CD4-positive, alpha-beta T cell treated with Interleukin-21 for 1 hour (primary cell): ENCODE results near the gene HGS.

Source experiments
- DNase-seq: peaks from one replicate; pipeline ENCODE4 v3.0.0-alpha.2; 2020

HGS gene

GRCh38 chr17:81706757-81707624, 23.2 kb downstream of the HGS start:
- no peak for DNase-seq

GRCh38 chr17:81707725-81708646, 24.2 kb downstream of the HGS start:
- DNase-seq: no peak

- DNase-seq: no peak
Observed at GRCh38 chr17:81708739-81709185, 25.0 kb downstream of the HGS start.

- DNase-seq: no peak
Observed at GRCh38 chr17:81710514-81711308, 26.9 kb downstream of the HGS start.

DNA sequence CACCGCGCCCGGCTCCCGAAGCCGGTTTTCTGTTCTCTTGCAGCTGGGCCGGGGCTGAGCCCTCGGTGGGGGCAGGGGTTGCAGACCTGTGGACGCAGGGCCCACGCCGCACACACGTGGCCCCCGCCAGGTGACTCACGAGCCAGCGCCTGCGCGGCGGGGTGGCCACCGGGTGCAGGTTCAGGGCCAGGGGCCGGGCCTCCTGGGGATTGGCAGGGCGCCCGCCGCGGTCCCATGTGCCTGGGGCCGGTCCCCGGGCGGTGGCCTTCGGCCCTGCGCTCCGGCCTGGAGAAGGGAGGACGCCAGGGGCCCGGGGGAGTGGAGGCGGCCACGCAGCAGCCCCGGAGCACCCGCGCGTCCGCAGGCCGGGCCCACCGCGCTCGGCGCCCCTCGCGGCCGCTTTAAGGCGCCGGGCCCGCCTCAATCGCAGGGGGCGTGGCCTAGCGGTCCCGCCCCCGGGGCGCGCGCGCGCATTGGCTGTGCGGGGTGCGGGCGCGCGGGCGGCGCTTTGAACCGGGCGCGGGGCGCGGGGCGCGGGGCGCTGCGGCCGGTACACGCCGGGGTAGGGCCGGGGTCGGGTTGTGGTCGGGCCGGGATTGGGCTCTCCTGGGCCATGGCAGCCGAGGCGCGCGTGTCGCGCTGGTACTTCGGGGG, 28.1 kb downstream of the HGS start, which contains the start of gene SLC25A10:
Gene SLC25A10 (plus strand): TSS at position 471 of the 654 bp plus-strand sequence. CDS start 143 bp downstream, at position 614.
- DNase-seq: peak; percentile 77

GRCh38 chr17:81712468-81713003, 28.7 kb downstream of the HGS start:
- DNase-seq: no peak

DNA sequence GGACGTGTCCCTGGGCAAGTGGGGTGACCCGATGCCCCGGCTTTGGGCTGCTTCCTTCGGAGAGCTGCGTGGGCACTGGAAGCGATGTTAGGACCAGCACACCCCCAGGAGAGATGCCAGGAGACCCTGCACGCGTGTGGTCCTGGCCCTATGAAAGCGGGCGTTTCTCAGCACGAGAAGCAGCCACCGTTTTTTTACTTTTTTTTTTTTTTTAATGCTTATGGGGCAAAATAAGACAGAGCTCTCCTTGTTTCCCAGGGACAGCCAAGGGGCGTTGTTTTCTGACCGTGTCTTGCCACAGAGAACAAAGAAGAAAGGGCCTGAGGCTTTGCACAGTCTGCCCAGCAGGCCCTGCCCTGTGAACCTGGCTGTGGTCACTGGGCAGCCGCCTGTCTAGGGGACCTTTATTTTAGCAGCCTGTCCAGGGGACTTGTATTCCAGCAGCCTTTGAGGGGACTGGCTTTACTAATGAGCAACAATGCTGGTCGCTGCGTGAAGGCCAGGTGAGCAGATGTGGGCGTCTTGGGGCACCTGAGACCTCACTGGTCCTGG, 29.3 kb downstream of the HGS start:
- DNase-seq: no peak

DNA sequence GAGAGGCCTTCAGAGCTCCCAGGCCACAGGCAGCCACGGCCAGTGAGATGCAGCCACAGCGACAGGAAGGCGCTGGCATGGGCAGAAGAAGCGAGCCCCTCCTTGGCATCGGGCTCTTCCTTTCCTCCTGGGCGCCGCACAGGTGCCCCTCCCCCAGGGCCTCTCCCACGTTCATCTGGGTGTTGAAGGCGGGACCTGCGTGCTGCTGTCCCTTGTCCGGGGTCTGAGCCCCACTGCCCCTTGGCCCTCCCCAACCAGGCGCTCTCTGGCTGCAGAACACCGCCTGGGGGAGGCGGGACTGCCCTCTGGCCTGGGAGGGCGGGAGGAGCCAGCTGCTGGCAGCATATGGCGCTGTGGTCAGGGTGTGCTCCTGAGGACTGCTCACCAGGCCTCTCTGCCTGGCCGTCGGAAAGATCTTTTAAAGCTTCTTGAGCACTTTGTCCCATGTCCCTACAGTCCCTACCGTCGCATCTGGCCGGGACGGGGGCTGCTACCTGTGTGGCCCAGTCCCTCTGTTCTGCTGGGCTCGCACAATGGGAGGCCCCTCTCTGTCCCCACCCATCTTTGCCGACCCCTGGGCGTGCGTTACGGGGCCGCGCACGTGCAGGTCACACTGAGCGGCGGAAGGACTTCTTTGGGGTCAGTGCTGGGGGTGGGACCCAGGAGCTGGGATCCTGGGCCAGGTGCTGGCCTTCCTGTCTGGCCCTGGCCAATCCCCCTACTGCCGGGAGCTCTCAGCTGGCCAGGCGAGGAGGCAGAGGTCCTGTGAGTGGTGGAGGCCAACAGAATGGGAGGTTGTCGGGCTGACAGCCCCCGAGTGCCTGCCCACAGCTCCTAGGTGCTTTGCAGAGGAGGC, 30.0 kb downstream of the HGS start:
- DNase-seq: no peak

- no peak for DNase-seq
Observed at GRCh38 chr17:81714412-81715106, 30.7 kb downstream of the HGS start.

DNA sequence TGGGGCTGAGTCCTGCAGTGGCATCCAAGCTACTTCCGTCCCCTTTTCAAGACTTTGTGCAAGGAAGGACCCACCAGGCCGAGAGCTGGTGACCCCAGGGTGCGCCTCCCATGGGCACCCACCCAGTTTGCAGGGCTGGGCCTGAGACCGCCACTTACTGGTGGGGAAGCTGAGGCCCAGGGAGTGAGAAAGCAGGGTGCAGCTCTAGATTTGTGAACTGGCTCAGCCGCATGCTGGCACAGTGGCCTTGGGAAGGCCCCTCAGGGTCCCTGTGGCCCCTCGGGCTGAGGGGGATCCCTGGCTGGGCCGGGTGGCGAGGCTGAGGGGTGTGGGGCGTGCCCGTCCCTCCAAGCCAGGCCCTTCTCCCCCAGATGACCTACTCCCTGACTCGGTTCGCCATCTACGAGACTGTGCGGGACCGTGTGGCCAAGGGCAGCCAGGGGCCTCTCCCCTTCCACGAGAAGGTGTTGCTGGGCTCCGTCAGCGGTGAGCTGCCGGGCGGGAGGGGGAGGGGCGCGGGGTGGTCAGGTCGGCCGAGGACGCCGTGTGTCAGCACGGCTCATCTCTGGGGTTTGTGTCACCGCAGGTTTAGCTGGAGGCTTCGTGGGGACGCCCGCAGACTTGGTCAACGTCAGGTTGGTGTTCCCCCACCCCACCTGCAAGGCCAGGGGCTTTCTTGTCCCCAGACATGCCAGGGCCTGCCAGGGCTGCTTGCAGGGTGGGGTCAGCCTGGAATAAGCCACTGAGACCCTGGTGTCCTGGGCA, 31.5 kb downstream of the HGS start:
- DNase-seq: no peak

DNA sequence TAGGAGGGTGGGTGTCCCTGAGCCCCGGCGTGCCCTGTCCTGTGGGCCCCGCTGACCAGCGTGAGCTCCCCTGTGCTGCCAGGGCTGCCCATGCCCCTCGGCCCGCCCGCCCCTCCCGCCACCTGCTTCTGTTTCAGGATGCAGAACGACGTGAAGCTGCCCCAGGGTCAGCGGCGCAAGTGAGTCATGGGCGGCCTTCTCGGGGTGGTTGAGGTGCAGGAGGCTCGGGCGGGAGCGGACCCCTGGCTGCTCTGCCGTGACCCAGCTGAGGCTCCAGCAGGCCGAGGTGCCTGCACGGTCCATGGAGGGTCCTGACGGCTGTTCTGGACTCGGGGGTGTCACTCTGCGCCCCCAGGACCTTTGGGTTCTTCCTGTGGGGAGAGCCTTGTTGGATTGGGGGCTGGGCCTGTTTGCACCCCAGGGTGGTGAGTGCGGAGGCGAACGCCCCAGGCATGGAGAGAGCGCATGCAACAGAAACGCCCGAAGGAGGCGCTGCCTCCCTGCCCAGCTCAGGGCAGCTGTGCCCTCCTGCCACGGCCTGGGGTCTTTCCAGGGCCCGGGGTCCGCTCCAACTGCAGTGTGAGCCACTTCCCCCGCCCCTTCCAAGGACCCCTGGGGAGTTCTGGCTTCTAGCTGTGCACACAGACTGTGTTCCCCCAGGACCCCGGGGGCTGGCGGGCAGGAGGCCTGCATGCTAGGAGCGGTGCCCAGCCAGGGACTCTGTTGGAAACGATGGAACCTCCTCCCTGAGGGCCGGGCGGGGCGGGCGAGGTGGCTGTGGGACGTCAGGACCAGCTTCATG, 32.3 kb downstream of the HGS start:
- no peak for DNase-seq

DNA sequence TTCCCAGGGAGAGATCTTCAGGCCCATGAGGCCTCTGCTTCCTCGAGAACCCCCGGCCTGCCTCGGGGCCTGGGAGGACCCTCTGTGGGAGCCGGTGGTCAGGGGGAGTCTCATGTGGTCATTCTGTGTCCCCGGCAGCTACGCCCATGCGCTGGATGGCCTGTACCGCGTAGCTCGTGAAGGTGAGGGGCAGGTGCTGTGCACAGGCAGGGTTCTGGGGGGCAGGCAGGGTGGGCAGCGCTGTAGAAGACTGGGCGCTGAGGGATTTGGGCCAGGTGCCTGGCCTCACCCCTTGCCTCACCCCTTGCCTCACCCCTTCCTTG, 32.8 kb downstream of the HGS start:
- no peak for DNase-seq

- no peak for DNase-seq
Observed at GRCh38 chr17:81717049-81717765, 33.4 kb downstream of the HGS start.

- DNase-seq: no peak
Observed at GRCh38 chr17:81717766-81718089, 33.9 kb downstream of the HGS start.

DNA sequence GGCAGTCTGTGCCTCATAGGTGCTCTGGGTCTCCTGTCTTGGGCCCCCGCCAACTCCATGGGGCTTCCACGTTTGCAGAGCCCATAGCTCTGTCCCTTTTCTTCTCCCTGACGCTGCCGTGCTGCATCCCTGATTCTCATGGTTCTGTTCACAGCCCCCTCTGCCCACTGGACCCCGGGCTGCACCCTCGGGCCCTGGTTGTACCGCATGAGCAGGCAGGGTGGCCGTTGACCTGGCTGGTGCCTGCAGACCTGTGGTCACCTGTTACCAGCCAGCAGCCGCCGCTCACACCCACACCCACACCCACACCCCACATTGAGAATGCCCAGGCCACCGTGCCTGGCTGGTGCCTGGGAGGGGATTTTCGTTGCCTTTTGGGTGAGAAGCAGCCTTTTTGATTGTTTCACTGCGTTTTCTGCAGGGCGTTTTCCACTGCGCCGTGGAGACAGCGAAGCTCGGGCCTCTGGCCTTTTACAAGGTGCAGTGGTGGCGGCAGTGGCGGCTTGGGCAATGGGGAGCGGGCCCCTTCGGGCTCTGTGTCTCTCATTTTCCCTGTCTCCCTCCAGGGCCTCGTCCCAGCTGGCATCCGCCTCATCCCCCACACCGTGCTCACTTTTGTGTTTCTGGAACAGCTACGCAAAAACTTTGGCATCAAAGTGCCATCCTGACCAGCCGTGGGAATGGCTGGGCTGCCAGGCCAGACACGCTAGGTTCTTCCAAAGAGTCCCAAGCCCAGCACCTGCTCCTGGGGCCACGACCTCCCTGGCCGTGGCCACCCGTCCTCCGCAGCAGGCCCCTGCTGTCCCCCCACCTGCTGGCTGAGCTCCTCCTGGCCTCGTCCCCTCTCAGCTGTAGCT, 35.8 kb downstream of the HGS start:
- DNase-seq: no peak

DNA sequence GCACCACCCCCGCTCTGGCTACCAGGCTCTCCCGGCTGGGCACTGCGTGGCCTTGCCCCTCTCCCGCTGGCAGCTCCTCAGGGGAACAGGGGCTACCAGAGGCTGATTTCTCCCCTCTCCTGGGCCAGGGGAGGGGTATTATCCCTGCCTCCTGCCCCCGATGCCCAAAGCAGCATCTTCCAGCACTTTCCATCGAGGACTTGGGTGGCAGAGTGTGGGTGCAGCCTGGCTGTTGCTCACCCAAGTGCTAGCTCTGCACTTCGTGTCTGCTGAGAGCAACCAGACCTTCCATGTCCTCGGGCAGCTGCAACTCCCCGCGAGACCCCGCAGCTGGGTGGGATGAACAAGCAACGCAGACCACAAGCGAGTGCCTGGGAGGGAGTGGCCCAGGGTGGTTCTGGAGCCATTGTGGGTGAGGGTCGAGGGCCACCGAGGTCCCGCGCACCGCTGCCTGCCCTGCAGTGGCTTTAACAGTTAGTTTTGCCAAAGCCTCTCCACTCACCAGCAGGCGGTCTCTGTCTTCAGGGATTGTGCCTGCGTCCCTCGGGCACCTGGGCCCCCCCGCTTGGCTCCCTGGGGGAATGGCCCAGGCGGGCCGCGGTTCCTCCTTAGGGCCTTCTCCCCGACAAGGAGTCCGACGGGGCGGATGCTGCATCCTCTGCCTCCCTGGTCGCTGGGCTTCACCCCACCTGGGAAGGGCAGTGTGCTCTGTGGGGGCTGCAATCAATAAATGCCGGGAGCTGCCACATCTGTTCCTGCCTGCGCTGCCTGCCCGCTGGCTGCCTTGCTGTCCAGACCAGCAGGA, 36.7 kb downstream of the HGS start:
- DNase-seq: no peak
